ENCODE measurements around the gene PP2D1.
"Not testable (repeated sequence)": the region's sequence is repeated elsewhere in the genome, so short reads cannot be mapped to it uniquely, and the experiment has no call there.

PP2D1 gene

GRCh38 chr3:20007960-20008359 lies 4.1 kb downstream of the PP2D1 start:
- H3K4me3 ChIP-seq (ENCODE audit: low read depth, low read length): no peak overlapping the region
- H3K27ac ChIP-seq: no peak overlapping the region
- H3K36me3 ChIP-seq: no peaks in the 10 kb centered on the region
- H3K27me3 ChIP-seq (ENCODE audit: insufficient read depth, low read depth, severe bottlenecking): no peaks in the 10 kb centered on the region
- DNase-seq: no peak
- H3K9me3 ChIP-seq (ENCODE audit: severe bottlenecking): no peaks in the 10 kb centered on the region
- no peak for TF ChIP-seq CTCF (IDR thresholded peaks at IDR 0.05; ENCODE audit: low read depth, low read length)

GRCh38 chr3:20001932-20002331 lies 10.1 kb downstream of the PP2D1 start:
- DNase-seq: no peak
- no peaks in the 10 kb centered on the region for H3K36me3 ChIP-seq
- no peaks in the 10 kb centered on the region for H3K27me3 ChIP-seq (ENCODE audit: insufficient read depth, low read depth, severe bottlenecking)
- H3K9me3 ChIP-seq (ENCODE audit: severe bottlenecking): no peaks in the 10 kb centered on the region
- no peak for TF ChIP-seq CTCF (IDR thresholded peaks at IDR 0.05; ENCODE audit: low read depth, low read length)
- no peak overlapping the region for H3K27ac ChIP-seq
- no peak overlapping the region for H3K4me3 ChIP-seq (ENCODE audit: low read depth, low read length)

- H3K27ac ChIP-seq: no peak overlapping the region
These were observed 14.6 kb downstream of the PP2D1 start for GRCh38 chr3:19997502-19997901.

DNA sequence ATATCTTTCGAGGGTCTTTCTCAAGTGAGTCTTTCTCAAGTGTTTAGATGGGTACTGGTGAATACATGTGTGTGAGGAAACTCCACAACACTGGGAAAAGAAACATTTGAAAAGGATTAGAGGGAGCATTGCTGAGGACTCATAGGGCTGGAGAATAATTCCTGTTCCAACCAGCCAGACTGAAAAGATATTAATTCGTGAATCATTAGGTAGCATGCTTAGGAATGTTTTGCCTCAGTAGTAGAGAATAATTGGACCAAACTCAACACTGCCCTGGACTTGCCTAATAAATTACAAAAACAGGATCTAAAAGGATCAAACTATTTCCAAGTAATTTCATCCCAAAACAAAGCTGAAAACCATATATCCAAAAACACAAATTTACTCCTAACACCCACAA lies 17.3 kb downstream of the PP2D1 start:
- TF ChIP-seq CTCF (IDR thresholded peaks at IDR 0.05; ENCODE audit: low read depth, low read length): no peak
- Histone ChIP-seq H3K36me3 (no peaks in the 10 kb centered on the region), H3K27ac (no peak overlapping the region), H3K9me3 (ENCODE audit: severe bottlenecking) (no peaks in the 10 kb centered on the region), H3K4me3 (ENCODE audit: low read depth, low read length) (no peak overlapping the region), H3K27me3 (ENCODE audit: insufficient read depth, low read depth, severe bottlenecking) (no peaks in the 10 kb centered on the region)
- no peak for DNase-seq

More at GRCh38 chr3:19997502-19997901, 14.6 kb downstream of the PP2D1 start:
- no peaks in the 10 kb centered on the region for H3K36me3 ChIP-seq
- DNase-seq: no peak
- H3K27me3 ChIP-seq (ENCODE audit: insufficient read depth, low read depth, severe bottlenecking): no peaks in the 10 kb centered on the region
- no peak for TF ChIP-seq CTCF (IDR thresholded peaks at IDR 0.05; ENCODE audit: low read depth, low read length)
- H3K4me3 ChIP-seq (ENCODE audit: low read depth, low read length): no peak overlapping the region
- H3K9me3 ChIP-seq (ENCODE audit: severe bottlenecking): no peaks in the 10 kb centered on the region

- H3K9me3 ChIP-seq (ENCODE audit: severe bottlenecking); H3K4me3 ChIP-seq (ENCODE audit: low read depth, low read length); H3K36me3 ChIP-seq; DNase-seq; H3K27ac ChIP-seq; H3K27me3 ChIP-seq (ENCODE audit: insufficient read depth, low read depth, severe bottlenecking): not testable (repeated sequence)
These were observed 23.2 kb downstream of the PP2D1 start for GRCh38 chr3:19988904-19989303.

DNA sequence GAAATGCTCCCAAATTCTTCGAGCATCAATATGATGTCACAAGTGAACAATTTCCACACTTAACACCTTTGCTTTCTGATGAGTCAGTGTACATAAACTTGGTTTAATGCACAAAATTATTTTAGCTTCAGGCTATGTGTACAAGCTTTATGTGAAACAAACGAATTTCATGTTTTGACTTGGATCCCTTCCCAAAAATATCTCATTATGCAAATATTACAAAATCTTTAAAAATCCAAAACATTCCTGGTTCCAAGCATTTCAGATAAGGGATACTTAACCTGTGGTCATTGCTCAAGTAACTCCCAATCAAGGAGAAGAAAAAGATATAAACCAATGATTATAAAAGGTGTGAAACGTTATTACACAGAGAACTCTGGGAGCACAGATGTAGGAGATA lies 40.0 kb downstream of the PP2D1 start:
- Histone ChIP-seq H3K4me3 (ENCODE audit: low read depth, low read length) (no peak overlapping the region), H3K36me3 (peaks cover 35% of the 10 kb centered on the region)

More for the DNA sequence above, 40.0 kb downstream of the PP2D1 start:
- no peak for TF ChIP-seq CTCF (IDR thresholded peaks at IDR 0.05; ENCODE audit: low read depth, low read length)
- DNase-seq: no peak
- no peaks in the 10 kb centered on the region for H3K9me3 ChIP-seq (ENCODE audit: severe bottlenecking)
- no peaks in the 10 kb centered on the region for H3K27me3 ChIP-seq (ENCODE audit: insufficient read depth, low read depth, severe bottlenecking)
- no peak overlapping the region for H3K27ac ChIP-seq
